Pons (tissue), 1 donor: ENCODE data around the gene PTGIR.

Source experiments
- DNase-seq: peaks from one replicate; pipeline ENCODE4 v3.0.0-alpha.2; 2016; ENCODE audit warnings: low spot score

PTGIR gene

DNA sequence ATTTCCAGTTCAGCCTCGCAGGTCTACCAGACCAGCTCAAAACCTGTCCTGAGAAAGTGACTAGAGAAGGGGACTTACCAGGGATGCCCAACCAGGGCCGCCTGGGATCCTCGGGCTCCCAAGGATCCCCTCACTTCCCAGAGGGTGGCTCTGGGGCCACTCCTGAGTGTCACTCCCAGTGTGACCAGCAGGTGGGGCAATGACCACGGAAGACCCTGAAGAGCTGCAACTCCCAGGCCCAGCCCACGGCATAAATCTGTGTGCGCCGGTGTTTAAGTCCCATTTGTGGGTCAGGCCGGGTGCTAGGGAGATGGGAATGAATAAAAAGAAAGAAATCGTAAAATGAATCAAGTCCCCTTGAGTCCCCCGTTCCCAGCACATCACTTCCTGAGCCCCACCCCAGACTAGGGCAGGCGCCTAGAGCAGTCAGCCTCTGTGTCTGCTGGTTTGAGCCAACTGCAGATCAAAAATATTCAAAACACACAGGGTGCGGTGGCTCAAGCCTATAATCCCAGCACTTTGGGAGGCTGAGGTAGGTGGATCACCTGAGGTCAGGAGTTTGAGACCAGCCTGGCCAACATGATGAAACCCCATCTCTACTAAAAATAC is 10.7 kb downstream of the PTGIR start:
- DNase-seq, result peak; percentile 87

DNA sequence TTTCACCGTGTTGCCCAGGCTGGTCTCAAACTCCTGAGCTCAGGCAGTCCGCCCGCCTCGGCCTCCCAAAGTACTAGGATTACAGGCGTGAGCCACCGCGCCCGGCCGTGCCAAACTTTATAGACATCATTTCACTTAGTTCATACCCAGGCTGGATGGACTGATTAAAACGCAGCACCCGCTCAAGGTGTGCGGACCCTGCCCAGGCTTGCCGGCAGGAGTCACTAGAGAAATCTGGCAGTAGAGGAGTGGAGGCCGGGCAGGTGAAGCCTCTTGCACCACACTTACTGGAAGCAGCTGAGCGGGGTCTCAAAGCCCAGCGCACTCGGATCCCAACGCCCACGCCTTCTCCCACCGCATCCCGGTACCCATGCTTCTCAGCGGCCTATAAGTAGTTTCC is 11.4 kb downstream of the PTGIR start:
- no peak for DNase-seq

DNA sequence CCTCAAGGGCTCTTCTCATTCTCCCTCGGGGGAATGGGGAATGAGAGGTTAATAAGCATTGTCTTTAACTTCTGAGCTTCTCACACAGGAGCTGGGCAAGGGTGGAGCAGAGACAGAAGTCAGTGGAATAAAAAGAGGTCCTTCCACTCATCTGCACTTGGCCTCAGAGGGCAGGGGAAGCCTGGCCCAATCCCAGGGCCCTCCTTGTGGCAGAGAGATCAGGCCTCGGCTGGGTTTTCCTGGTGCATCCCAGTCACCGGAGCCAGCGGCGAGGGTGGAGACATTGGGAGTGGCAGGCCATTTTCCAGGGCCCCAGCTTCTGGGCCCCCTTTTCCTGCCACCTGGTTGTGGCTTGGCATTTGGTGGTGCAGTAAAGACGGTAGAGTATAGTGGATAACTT is 13.1 kb downstream of the PTGIR start:
- DNase-seq, result no peak

DNA sequence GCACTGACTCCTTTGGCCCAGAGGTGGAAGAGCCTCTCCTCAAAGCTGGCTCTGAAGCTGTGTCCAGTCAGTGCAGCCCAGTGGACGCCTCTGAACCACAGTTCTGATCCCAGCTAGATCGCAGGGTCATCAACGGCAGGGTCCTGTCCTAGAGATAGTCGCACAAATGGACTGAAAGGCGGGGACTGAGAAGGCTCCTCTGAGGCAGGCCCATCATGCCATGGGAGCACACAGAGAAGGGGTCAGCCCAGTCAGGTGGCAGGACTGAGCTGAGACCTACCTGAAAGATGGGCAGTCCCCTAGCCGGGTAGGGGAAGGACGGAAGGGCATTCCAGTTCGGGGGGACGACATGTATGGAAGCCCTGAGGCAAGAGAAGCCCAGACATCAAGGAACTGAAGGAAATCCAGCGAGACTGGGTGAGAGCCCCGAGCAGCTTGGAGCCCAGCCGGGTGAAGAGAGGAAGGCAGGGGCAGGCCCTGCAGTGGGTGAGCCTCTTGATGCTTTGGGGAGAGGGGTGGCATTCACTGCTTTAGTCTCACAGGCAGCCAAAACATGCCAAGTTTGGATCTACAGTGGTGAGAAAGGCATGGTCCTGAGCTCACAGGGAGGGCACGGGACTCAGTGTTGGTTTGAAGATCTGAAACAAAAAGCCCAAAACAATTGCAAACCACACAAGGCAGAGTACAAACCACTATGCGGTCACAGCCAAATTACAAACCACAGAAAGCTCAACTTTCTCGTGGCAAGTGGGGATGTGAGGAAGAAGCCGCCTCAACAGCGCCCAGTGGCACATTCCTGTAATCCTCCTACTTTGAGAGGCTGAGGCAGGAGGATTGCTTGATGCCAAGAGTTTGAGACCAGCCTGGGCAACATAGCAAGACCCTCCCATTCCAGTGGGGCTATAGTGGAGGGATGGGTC is 13.8 kb downstream of the PTGIR start:
- DNase-seq, result no peak

DNA sequence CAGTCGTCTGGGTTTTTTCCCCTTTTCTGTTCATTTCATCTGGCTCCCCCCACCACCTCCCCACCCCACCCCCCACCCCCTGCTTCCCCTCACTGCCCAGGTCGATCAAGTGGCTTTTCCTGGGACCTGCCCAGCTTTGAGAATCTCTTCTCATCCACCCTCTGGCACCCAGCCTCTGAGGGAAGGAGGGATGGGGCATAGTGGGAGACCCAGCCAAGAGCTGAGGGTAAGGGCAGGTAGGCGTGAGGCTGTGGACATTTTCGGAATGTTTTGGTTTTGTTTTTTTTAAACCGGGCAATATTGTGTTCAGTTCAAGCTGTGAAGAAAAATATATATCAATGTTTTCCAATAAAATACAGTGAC is 14.5 kb downstream of the PTGIR start:
- DNase-seq, result no peak

DNA sequence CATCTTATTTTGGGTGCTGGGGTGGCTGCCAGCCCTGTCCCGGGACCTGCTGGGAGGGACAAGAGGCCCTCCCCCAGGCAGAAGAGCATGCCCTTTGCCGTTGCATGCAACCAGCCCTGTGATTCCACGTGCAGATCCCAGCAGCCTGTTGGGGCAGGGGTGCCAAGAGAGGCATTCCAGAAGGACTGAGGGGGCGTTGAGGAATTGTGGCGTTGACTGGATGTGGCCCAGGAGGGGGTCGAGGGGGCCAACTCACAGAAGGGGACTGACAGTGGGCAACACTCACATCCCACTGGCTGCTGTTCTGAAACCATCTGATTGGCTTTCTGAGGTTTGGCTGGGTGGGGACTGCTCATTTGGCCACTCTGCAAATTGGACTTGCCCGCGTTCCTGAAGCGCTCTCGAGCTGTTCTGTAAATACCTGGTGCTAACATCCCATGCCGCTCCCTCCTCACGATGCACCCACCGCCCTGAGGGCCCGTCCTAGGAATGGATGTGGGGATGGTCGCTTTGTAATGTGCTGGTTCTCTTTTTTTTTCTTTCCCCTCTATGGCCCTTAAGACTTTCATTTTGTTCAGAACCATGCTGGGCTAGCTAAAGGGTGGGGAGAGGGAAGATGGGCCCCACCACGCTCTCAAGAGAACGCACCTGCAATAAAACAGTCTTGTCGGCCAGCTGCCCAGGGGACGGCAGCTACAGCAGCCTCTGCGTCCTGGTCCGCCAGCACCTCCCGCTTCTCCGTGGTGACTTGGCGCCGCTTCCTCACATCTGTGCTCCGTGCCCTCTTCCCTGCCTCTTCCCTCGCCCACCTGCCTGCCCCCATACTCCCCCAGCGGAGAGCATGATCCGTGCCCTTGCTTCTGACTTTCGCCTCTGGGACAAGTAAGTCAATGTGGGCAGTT is 15.1 kb downstream of the PTGIR start:
- DNase-seq, result no peak

DNA sequence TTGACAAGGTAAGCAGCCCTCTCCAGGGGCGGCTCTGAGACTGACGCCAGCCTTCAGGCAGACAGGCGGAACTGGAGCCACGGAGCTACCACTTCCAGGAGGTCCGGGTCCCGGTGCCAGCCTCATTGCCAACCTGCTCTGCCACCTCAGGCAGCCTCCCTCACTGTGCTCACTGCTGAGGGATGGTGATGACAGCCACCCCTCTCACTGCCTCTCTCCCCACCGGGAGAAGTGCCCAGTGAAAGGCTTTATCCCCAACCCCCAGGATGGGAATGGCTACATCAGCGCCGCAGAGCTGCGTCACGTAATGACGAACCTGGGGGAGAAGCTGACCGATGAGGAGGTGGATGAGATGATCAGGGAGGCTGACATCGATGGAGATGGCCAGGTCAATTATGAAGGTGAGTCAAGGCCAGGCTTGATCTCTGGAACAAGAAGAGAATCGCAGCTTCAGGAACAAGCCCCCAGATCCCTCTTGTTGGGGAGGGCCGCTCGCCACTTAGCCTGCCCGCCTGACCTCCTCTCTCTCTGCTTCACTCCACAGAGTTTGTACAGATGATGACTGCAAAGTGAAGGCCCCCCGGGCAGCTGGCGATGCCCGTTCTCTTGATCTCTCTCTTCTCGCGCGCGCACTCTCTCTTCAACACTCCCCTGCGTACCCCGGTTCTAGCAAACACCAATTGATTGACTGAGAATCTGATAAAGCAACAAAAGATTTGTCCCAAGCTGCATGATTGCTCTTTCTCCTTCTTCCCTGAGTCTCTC is 16.1 kb downstream of the PTGIR start:
- DNase-seq, result no peak

DNA sequence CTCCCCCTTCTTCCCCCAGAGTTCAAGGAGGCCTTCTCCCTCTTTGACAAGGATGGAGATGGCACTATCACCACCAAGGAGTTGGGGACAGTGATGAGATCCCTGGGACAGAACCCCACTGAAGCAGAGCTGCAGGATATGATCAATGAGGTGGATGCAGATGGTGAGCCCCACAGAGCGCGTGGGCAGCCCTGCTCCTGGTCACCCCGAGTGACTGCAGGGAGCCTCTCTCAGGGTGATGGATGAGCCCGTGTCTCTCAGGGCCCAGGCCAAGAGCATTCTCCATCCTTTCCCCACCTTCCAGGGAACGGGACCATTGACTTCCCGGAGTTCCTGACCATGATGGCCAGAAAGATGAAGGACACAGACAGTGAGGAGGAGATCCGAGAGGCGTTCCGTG is 16.7 kb downstream of the PTGIR start:
- DNase-seq, result no peak

DNA sequence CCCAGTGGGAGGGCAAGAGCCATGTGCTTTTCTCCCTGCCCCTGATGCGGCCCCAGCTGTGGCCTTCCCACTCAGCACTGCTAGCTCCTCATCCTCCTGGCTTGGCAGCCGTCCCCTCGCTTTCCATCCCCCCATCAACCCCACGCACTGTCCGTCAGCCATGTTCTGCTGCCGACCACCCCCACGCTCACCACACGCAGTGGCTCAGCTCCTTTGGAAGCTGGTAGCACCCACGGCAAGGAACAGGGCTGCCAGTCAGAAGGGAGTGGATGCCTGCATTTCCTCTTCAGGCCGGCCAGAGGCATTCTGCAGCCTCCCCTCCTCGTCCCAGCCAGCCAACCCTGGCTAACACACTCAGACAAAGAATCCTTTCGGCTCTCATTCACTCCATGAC is 17.4 kb downstream of the PTGIR start:
- peak; percentile 74 for DNase-seq

DNA sequence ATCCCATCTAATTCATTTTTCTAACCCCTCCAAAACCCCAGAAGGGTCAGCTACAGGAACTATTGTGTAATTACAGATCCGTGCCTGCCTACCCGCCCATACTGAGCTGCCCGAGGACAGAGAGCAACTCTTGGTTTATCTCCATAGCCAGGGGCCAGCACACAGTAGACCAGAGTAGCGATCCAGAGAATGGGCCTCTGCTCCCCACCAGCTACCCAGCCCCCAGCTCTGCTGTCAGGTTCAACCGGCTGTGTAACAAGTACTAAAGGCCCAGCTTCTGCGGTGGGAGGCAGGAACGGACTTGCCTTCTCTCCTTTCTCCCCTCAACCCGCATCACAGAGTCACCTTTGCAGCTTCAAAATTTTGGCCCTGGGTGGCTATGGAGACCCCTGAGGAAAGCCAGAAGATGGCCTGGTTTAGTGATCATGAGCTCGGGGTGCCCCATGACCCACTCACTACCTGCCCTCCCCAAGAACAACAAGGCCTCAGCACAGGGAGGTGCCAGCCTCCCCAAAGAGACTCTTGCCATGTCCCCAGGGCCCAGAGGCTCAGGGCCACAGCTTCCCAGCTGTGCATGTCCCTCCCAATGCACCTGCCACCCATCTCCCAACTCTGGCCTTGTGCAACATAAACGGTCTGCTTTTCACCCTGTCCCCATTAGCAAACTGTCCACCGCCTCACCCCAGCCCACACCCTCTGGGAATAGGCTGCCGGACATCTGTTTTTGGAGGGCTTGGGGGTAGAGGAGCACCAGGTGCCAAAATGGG is 18.0 kb downstream of the PTGIR start:
- no peak for DNase-seq

DNA sequence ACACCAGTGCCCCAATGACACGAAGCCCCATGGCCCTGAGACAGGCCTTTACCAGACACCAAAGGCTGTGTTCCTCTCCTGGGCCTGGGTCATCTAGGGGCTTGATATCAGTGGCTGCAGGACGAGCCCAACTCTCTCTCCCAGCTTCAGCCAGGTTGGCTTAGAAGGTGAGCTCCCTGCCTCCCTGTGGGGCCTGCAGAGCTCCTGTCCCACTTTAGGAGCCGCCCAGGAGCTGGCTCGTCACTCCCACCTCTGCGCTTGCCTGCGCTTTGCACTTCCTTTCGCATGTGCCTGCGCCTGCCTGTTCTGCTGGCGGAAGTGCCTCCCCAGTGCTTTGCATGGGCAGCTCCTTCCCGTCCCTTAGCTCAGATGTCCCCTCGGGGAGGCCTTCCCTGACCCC is 18.9 kb downstream of the PTGIR start:
- no peak for DNase-seq

DNA sequence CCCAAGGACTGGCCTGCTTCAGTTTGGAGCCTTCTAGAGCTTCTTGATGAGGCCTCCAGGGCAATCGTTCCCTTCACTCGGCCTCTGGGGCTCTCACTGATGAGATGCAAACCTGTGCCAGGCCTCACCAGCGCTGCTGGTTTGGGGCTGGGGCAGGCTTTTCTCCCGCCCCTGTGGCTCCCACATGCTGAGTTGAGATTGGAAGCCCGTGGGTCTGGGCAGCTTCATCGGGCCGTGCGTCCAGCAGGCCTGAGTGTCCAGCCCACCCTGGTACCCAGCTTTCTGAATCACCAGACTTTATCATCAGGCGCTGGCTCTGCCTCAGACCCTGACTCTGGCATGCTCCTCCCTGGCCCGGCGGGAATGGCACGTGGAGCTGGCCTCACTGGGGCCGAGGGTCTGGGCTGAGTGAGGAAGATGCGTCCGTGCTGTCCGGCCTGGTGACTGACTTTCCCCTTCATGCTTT is 19.5 kb downstream of the PTGIR start:
- no peak for DNase-seq

DNA sequence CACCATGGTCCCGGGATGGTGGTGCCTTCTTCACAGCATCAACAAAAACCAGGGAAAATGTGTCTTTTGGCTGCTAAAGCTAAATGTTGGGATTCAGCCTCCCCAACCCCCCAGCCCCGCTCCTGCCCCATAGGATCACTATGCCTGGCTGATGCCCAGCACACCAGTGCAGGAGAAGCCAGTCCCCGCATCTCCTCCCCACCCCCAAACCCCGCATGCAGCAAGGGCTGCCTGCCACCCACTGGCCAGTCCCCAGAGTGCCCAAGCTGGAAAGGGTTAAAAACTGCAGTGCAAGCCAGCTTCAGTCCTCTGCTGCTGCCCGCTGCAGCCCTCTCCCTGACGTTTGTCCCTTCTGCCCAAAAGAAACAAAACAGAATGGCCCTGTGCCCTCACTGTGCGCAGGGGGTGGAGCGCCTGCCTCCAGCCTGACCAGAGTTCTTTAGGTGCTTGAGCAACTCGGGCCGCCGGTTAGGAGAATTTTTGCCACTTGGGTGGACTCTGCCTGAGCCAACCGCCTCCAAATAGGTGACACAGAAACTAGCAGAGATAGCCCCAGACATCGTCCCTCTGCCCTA is 20.0 kb downstream of the PTGIR start:
- peak; percentile 41 for DNase-seq

DNA sequence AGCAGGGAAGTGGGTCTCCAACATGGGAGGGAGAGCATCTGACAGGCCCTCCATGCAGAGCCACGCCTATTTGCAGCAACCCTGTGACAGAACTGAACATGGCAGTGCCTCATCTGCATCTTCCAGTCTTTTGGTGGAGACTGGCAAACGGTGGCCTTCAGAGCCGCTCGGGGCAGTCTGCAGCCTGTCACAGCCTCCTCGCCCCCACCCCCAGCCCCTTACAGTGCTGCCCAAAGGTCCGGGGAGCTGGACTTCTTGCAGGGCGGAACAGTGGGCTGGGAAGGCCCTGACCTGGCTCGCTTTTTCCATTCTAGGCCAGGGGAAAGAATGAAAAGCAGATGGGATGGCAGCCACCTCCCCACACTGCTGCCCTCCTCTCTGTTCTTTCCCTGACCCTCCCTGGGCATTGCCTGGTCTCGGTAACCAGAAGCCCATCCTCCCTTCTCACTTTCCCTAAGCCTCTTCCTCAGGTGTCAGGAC is 21.1 kb downstream of the PTGIR start:
- peak; percentile 29 for DNase-seq

DNA sequence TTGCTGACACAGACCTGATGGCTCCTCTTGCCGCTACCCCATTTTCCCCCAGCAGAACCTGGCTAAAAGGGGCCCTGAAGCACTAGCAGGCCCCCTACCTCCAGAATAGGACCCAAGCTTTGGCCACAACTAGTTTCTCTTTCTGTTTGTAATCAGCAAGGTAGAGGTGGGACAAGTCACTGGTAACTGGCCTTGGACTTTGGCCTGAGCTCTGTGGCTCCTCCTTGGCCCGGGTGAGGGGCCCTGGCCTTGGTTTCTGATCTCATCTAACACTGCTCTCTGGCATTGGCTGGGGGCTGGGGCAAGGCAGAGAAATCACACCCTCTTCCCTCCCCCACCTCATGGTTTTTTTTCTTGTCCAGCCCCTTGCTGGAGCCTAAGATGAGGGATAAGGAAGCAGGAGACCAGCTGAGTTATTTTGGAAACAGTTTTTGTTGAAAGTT is 21.7 kb downstream of the PTGIR start:
- DNase-seq, result no peak

DNA sequence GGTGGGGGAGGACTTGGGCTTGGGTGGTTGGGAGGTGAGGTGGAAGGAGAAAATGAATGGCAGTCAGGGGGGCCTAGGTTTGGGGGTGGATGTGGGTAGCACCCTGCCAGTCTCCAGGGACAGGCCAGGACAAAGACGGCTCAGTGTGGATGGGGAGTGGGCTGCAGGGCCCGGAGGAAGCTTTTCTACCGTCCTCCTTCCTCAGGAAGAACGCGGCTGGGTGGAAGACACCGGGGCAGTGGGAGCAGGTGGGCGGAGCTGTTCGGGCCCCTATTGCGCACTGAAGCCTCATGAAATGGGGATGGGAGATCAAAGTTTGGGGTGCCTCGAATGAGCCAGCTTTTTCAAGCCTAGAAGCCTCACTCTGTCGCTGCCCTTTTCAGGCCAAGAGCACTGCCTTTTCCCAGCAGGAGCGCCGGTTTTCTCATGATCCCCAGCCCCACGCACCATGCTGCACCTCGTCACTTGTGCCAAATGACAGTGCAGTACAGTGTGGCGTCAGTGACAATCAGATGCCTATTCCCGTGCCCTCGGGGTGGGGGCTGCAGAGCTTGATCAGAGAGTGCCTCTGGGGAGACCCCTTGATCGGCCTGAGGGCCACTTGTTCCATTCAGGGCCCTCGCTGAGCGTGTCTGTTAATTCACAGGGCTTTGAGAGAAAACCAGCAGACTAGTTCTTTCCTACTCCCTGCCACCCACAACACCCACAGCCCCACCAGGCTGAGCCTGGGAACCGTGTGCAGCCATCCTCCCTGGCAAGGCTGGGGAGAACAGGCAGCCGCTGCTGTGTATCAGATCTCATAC is 22.3 kb downstream of the PTGIR start:
- DNase-seq, result peak; percentile 56

DNA sequence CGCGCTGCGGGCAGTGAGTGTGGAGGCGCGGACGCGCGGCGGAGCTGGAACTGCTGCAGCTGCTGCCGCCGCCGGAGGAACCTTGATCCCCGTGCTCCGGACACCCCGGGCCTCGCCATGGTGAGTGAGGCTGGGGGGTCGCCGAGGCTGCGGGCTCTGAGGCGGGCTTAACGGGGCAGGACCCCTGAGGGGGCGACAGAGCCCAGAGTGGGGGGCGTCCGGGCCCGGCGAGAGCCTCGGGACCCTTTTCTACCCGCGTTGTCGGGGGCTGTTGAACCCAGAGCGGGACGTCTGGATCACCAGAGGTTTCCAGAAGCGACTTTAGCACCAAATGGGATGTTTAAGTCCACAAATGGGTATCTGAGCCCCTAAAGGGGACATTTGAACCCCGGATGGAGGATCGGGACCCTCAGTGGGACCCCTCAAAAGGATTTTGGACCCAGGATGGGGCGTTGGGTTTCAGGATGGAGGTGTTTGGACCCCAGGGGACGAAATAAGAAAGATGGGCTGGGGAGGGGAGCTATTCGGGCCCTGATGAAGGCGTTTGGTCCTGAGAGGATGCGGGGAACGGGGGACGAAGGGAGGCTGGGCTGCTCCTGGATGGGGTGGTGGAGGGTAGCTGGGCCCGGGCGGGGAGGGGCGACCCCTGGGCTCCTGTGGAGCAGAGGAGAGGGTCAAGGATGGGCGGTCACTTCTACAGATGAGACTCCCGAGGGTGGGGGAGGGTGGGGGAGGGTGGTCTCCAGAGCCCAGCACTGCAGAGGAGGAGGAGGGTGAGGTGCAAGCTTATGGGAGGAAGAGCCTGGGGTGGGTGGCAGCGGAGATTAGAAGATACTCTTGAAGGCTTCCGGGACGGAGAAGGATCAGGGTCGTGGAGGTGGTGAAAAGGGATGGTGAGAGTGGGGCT is 23.3 kb downstream of the PTGIR start, which contains the start of gene CALM3:
Gene CALM3, plus strand, starts transcription at position 13 of the 907 bp plus-strand sequence. Its CDS starts 105 bp downstream, at position 118.
- DNase-seq, result no peak
